GM12878 (cell line): ENCODE data around the gene KRT72. TPM values are rescaled to one million over a fixed set of nuclear protein-coding genes. Genes with fewer than 3 reads are reported as not detected.

Source experiments
- ATAC-seq: fragments of 200-7000 bp; cut with Tn5 transposase; 3 replicates; pipeline ENCODE4 v1.9.1; 2020; ENCODE audit warnings: mild to moderate bottlenecking, moderate library complexity
- BruUV-seq: library from RNA; stranded (reverse); fragments of 400-500 nt; replicated peaks from 2 replicates; lab custom pipeline; 2021; lab: Mats Ljungman, UMichigan
- CTCF ChIA-PET: fragments of 300-600 bp; sonication (Branson Sonifier 250); formaldehyde crosslinking; extraction: SDS; loops from one replicate; lab custom pipeline; 2021; ENCODE audit warnings: inconsistent platforms; lab: Yijun Ruan, JAX
- POLR2A ChIA-PET: fragments of 350-600 bp; formaldehyde crosslinking; extraction: SDS; loops from one replicate; lab custom pipeline; 2021; ENCODE audit warnings: inconsistent platforms; lab: Charles Lee
- RAD21 ChIA-PET: fragments of 300-600 bp; sonication (Branson Sonifier 250); formaldehyde crosslinking; loops from one replicate; lab custom pipeline; 2023; ENCODE audit warnings: antibody characterized with exemption; ENCODE audit not compliant: unreplicated experiment; lab: Charles Lee
- SMC1A ChIA-PET: fragments of 300-600 bp; sonication (Branson Sonifier 250); formaldehyde crosslinking; loops from one replicate; lab custom pipeline; 2023; ENCODE audit not compliant: unreplicated experiment, uncharacterized antibody; lab: Charles Lee
- DNase-seq: peaks from one replicate; pipeline ENCODE4 v3.0.0-alpha.2; 2011; ENCODE audit warnings: low read depth, low spot score
- FAIRE-seq: peaks from 3 replicates; lab custom pipeline; 2011; peaks lifted over from hg19 to GRCh38; lab: Jason Lieb, UNC
- H2AFZ ChIP-seq: 2 replicates; pipeline ENCODE4 v1.6.0; 2011; ENCODE audit warnings: low read depth, low read length, control low read depth; ENCODE audit not compliant: control insufficient read depth
- H3K27ac ChIP-seq: 2 replicates; pipeline ENCODE4 v1.5.1; 2011; ENCODE audit warnings: control low read depth; ENCODE audit not compliant: control insufficient read depth, insufficient read depth
- H3K27me3 ChIP-seq, 2 experiments: replicated peaks in 1 of 2; 2 replicates each; pipeline versions ENCODE4 v1.6.0 to v1.6.1; 2011; ENCODE audit warnings: low read length in 1 of 2; ENCODE audit not compliant: control insufficient read depth in 2 of 2, insufficient read depth in 2 of 2
- H3K36me3 ChIP-seq, 2 experiments: 2 replicates each; pipeline ENCODE4 v1.5.1; 2011; ENCODE audit warnings: low read length in 1 of 2; ENCODE audit not compliant: control insufficient read depth in 2 of 2, insufficient read depth in 2 of 2
- H3K4me1 ChIP-seq: 2 replicates; pipeline ENCODE4 v1.6.1; 2011; ENCODE audit warnings: mild to moderate bottlenecking, low read length, moderate library complexity, mixed read lengths; ENCODE audit not compliant: control insufficient read depth, insufficient read depth
- H3K4me2 ChIP-seq: 2 replicates; pipeline ENCODE4 v1.6.0; 2011; ENCODE audit warnings: control low read depth; ENCODE audit not compliant: control insufficient read depth, insufficient read depth
- H3K4me3 ChIP-seq: fragments of 200-600 bp; sonication (generic); 2 replicates; pipeline ENCODE4 v1.5.1; 2016
- H3K79me2 ChIP-seq: 2 replicates; pipeline ENCODE4 v1.6.0; 2011; ENCODE audit warnings: low read length; ENCODE audit not compliant: control insufficient read depth, insufficient read depth
- H3K9ac ChIP-seq: 2 replicates; pipeline ENCODE4 v1.8.0; 2011; ENCODE audit warnings: low read length, control low read depth, mixed read lengths; ENCODE audit not compliant: control insufficient read depth, insufficient read depth
- H3K9me3 ChIP-seq: replicated peaks from 3 replicates; pipeline ENCODE4 v1.5.1; 2011; ENCODE audit warnings: mild to moderate bottlenecking, low read length; ENCODE audit not compliant: control insufficient read depth, insufficient read depth
- H4K20me1 ChIP-seq: 2 replicates; pipeline ENCODE4 v1.6.0; 2011; ENCODE audit not compliant: control insufficient read depth, insufficient read depth
- EGR1 ChIP-seq, 2 experiments: IDR thresholded peaks; 1 replicate in 1 of 2; 2 replicates in 1 of 2; pipeline ENCODE4 v1.6.1; 2011 to 2012; ENCODE audit warnings: low read depth in 2 of 2, low read length in 2 of 2, borderline replicate concordance in 1 of 2, mild to moderate bottlenecking in 1 of 2, moderate library complexity in 1 of 2
- MTA3 ChIP-seq: IDR thresholded peaks from 2 replicates; pipeline ENCODE4 v1.6.1; 2012; ENCODE audit warnings: low read length, inconsistent platforms, borderline replicate concordance
- MYC ChIP-seq: IDR thresholded peaks from 2 replicates; pipeline ENCODE4 v1.6.1; 2011; ENCODE audit warnings: mild to moderate bottlenecking, low read length, moderate library complexity, inconsistent platforms; ENCODE audit not compliant: insufficient read depth, insufficient replicate concordance, insufficient read length, severe bottlenecking
- POLR2AphosphoS2 ChIP-seq: IDR thresholded peaks from 2 replicates; pipeline ENCODE4 v1.6.1; 2011; ENCODE audit warnings: low read depth, mild to moderate bottlenecking, low read length, improper control_type of control experiment, moderate library complexity
- SRF ChIP-seq, 2 experiments: IDR thresholded peaks; 2 replicates each; pipeline ENCODE4 v1.6.1; 2011; ENCODE audit warnings: low read depth in 2 of 2, low read length in 2 of 2, mild to moderate bottlenecking in 1 of 2, moderate library complexity in 1 of 2
- TCF12 ChIP-seq: IDR thresholded peaks from 2 replicates; pipeline ENCODE4 v1.6.1; 2011; ENCODE audit warnings: low read depth, mild to moderate bottlenecking, low read length
- ZBTB11 ChIP-seq: fragments of 450-650 bp; formaldehyde crosslinking; IDR thresholded peaks from 2 replicates; pipeline ENCODE4 v1.5.0; 2022; ENCODE audit warnings: mild to moderate bottlenecking, missing genetic modification characterization
- WGBS: methylation state at CpG from one replicate; pipeline ENCODE4 v1.1.6; 2016; ENCODE audit warnings: low lambda C conversion rate; ENCODE audit not compliant: insufficient replicate concordance, insufficient coverage; ENCODE audit errors: missing lambda C conversion rate; 5-methylcytosine and 5-hydroxymethylcytosine counted together
- in situ Hi-C: fragments of 300-500 bp; cut with MboI; formaldehyde crosslinking; loops from 9 replicates; pipeline ENCODE4 v1.14.3; 2018; ENCODE audit warnings: mixed read lengths
- intact Hi-C: fragments of 100-400 bp; cut with micrococcal nuclease; formaldehyde crosslinking; loops from one replicate; pipeline ENCODE4 v1.14.2; 2022; ENCODE audit not compliant: unreplicated experiment
- polyA plus RNA-seq, 11 experiments: library from polyadenylated mRNA; depleted of rRNA in 4 of 11; unstranded in 6 of 11; stranded (reverse) in 5 of 11; fragments of >200 nt; fragmentation: Nextera tagmentation in 4 of 11; fragmentation: Illumina TruSeq in 1 of 11; extraction: Ambion mirVana in 4 of 11; extraction: Trizol in 1 of 11; gene quantifications; 1 replicate in 1 of 11; 2 replicates in 10 of 11; pipeline versions ENCODE4 v1.2.1 to v1.2.3, GENCODE V29; 2011 to 2016; ENCODE audit warnings: inconsistent platforms in 2 of 11, missing spikeins in 2 of 11, low read depth in 1 of 11
- total RNA-seq, 4 experiments: library from RNA; depleted of rRNA in 3 of 4; stranded (reverse); fragments of >200 nt in 3 of 4; fragmentation: Illumina TruSeq in 1 of 4; extraction: Trizol in 1 of 4; gene quantifications; 2 replicates each; pipeline versions ENCODE4 v1.2.1 to v1.2.3, GENCODE V29; 2013 to 2021

Gene KRT72
- total and polyA plus RNA-seq, 10 of the 15 experiments (the other 5 are each of a cell fraction or from before 2014, with no cell fraction given): not detected

GRCh38 chr12:52613384-52614030, 12.2 kb upstream of the KRT72 start:
- DNase-seq (no peak), ATAC-seq (no peak), FAIRE-seq (no peak)
- RAD21 ChIA-PET: no interaction called here
- H3K79me2 ChIP-seq: no peaks in the 10 kb centered on the region
- CTCF ChIA-PET: no interaction called here
- no peak overlapping the region for H2AFZ ChIP-seq
- in situ Hi-C loops (no loop called here), intact Hi-C loops (no loop called here)
- no peak overlapping the region for H3K27ac ChIP-seq
- SMC1A ChIA-PET: no interaction called here
- no peak overlapping the region for H3K4me2 ChIP-seq
- H3K36me3 ChIP-seq: no peaks in the 10 kb centered on the region
- no peak overlapping the region for H3K4me3 ChIP-seq
- no peaks in the 10 kb centered on the region for H4K20me1 ChIP-seq
- POLR2A ChIA-PET: no interaction called here
- 22% methylated on average over 9 of the region's 9 CpGs for WGBS
- no TSS peak for BruUV-seq
- no peak for TF ChIP-seq TCF12
- TF ChIP-seq EGR1 (IDR thresholded peaks at IDR 0.05; ENCODE audit: borderline replicate concordance in 1 of 2, low read depth in 2 of 2, low read length in 2 of 2): no peak
- H3K9ac ChIP-seq: no peak overlapping the region
- H3K4me1 ChIP-seq: no peaks in the 10 kb centered on the region
- no peaks in the 10 kb centered on the region for H3K9me3 ChIP-seq
- peaks cover 0 to 3% of the 10 kb centered on the region in 2 experiments; a peak in 3 of 4 replicates for H3K27me3 ChIP-seq

GRCh38 chr12:52612431-52613383, 11.4 kb upstream of the KRT72 start:
- no peak overlapping the region for H3K4me3 ChIP-seq
- FAIRE-seq (no peak), DNase-seq (no peak), ATAC-seq (no peak)
- no TSS peak for BruUV-seq
- in situ Hi-C loops (no loop called here), intact Hi-C loops (no loop called here)
- 10% methylated on average over 5 of the region's 5 CpGs for WGBS
- no peaks in the 10 kb centered on the region for H3K79me2 ChIP-seq
- H3K4me2 ChIP-seq: no peak overlapping the region
- peaks cover 0 to 5% of the 10 kb centered on the region in 2 experiments; a peak in 3 of 4 replicates for H3K27me3 ChIP-seq
- POLR2A ChIA-PET: no interaction called here
- no peaks in the 10 kb centered on the region for H3K36me3 ChIP-seq
- H3K27ac ChIP-seq: no peak overlapping the region
- TF ChIP-seq MYC (no peak), ZBTB11 (CRISPR knock-in tag) (no peak), SRF (IDR thresholded peaks at IDR 0.05; ENCODE audit: low read depth in 2 of 2, low read length in 2 of 2) (no peak), POLR2AphosphoS2 (no peak), MTA3 (no peak)
- H2AFZ ChIP-seq: no peak overlapping the region
- no peaks in the 10 kb centered on the region for H4K20me1 ChIP-seq
- CTCF ChIA-PET: no interaction called here
- SMC1A ChIA-PET: no interaction called here
- no peak overlapping the region for H3K9ac ChIP-seq
- H3K4me1 ChIP-seq: no peaks in the 10 kb centered on the region
- no peaks in the 10 kb centered on the region for H3K9me3 ChIP-seq
- RAD21 ChIA-PET: no interaction called here
